Kidney glomerular epithelial cell (primary cell): ENCODE data around the gene SLC39A5.
"Not testable (repeated sequence)": the region's sequence is repeated elsewhere in the genome, so short reads cannot be mapped to it uniquely, and the experiment has no call there.

Experiments
- DNase-seq: peaks from one replicate; lab custom pipeline; 2025; lab: John Stamatoyannopoulos, UW

SLC39A5 gene

GRCh38 chr12:56280849-56281248 lies 51.0 kb downstream of the SLC39A5 start:
- DNase-seq = no peak

DNA sequence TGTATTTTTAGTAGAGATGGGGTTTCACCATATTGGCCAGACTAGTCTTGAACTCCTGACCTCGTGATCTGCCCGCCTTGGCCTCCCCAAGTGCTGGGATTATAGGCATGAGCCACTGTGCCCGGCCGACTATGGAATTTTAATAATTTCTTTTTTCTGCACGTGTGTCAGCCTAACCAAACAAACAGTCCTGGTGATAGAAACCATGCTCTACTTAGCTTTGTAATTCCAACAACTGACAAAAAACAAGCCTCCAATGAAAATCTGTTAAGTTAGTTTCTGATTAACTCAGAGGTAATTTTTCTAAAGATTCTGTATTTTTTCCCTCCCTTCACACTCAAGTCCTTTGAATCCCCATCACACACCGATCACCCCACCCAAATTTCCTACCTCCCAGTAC lies 52.2 kb downstream of the SLC39A5 start:
- DNase-seq = no peak

DNA sequence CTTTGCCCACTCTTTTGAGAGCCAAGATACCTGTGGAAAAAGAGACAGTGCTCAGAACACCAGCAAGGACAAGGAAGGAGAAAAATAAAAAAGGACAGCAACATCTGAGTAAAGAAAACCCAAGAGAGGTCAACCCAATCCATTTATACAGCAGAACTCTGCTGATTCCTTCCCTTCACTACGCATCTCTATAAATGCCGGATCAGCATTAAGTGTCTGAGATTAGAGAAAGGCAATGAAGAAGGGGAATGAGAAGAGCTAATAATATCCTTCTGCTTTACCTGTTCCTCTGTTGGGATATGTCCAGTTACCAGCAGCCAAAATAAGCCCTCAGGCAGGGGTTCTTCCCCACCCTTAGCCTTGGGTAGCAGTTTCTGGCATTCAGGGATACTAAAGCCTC lies 52.7 kb downstream of the SLC39A5 start:
- DNase-seq = no peak

DNA sequence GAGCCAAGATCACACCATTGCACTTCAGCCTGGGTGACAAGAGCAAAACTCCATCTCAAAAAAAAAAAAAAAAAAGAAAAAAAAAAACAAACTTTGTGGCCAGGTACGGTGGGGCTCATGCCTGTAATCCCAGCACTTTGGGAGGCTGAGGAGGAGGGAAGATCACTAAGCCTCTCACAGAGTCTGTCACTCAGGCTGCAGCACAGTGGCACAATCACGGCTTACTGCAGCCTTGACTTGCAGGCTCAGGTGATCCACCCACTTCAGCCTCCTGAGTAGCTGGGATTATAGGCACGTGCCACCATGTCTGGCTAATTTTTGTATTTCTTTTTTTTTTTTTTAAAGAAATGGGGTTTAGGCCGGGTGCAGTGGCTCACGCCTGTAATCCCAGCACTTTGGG lies 54.4 kb downstream of the SLC39A5 start:
- not testable (repeated sequence) for DNase-seq

DNA sequence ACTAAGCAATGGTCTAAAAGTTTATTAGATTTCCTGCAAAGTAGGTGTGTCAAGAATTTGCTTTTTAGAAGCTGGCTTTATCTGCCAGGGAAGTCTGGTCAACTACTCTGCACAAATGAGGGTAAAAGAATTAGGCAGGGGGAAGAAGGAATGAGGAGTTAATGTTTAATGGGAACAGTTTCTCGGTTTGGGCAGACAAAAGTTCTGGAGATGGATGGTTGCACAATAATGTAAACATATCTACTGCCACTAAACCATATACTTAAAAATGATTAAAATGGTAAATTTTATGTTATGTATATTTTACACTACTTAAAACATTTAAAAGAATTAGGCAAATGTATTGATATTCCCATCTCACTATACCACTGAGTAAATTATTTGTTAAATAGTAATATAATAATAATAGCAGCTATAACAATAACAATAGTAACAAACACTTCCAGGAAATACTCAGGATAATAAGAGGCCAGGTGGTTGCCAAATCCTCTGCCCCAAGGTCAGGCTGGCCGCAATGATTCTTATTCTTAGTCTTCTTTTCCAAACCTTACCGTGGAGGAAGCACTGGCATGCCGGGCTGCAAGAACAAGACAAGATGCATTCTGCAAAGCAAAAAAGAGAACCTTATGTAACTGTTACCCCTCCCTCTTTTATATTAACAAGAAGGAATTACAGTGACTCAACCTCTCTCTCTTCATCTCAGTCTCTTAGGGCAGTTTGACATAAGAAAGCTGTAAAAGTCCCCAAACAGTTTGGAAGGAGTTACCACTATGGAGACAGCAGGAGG lies 56.4 kb downstream of the SLC39A5 start:
- DNase-seq = no peak
